Ovary (tissue), 9 donors: Measurements from ENCODE around the gene OPALIN. TPM values are rescaled to one million over a fixed set of nuclear protein-coding genes. Genes with fewer than 3 reads are reported as not detected.

ENCODE experiments used
- DNase-seq, 5 donors: peaks; one replicate each; pipeline ENCODE4 v3.0.0-alpha.2; 2019 to 2020
- H3K27ac ChIP-seq, 2 donors: fragments of 200-600 bp; one replicate each; pipeline versions ENCODE4 v1.5.1 to v1.8.0; 2019 to 2022
- H3K27me3 ChIP-seq: fragments of 200-600 bp; one replicate; pipeline ENCODE4 v1.8.0; 2022
- H3K36me3 ChIP-seq: fragments of 200-600 bp; sonication (generic); one replicate; pipeline ENCODE4 v1.5.1; 2019
- H3K4me1 ChIP-seq: one replicate; pipeline ENCODE4 v1.8.1; 2013; ENCODE audit warnings: mild to moderate bottlenecking, moderate library complexity; ENCODE audit not compliant: insufficient read depth
- H3K4me3 ChIP-seq: fragments of 200-600 bp; sonication (generic); one replicate; pipeline ENCODE4 v1.5.1; 2017
- H3K9me3 ChIP-seq, 2 donors: fragments of 200-600 bp in 1 of 2; sonication (generic) in 1 of 2; one replicate each; pipeline versions ENCODE4 v1.5.1 to v1.8.1; 2013 to 2019; ENCODE audit warnings: mild to moderate bottlenecking in 1 of 2, moderate library complexity in 1 of 2
- EP300 ChIP-seq: sonication (generic); formaldehyde crosslinking; IDR thresholded peaks from one replicate; pipeline ENCODE4 v1.6.1; 2017; ENCODE audit warnings: antibody characterized with exemption
- POLR2A ChIP-seq: fragments of 450-650 bp; IDR thresholded peaks from one replicate; pipeline ENCODE4 v1.6.1; 2017; ENCODE audit warnings: antibody characterized with exemption, mild to moderate bottlenecking, moderate library complexity
- WGBS, 3 donors: extraction: QIAGEN DNeasy Blood & Tissue Kit in 1 of 3; methylation state at CpG; one replicate each; pipeline versions ENCODE4 v1.1.5 to v1.1.7; 2013 to 2017; 5-methylcytosine and 5-hydroxymethylcytosine counted together
- intact Hi-C, 4 donors: fragments of 100-400 bp; cut with DNase I; formaldehyde crosslinking; loops; one replicate each; pipeline versions ENCODE4 v1.11.0 to v1.15.1; 2022 to 2023
- polyA plus RNA-seq, 2 donors: library from polyadenylated mRNA; stranded (reverse); fragments of 200-250 nt in 1 of 2; fragments of 350-450 nt in 1 of 2; fragmentation: Illumina TruSeq in 1 of 2; extraction: RNeasy Lipid Tissue Mini Kit (QIAGEN cat#74804) in 1 of 2; gene quantifications; one replicate each; pipeline ENCODE4 v1.2.3, GENCODE V29; 2013 to 2014
- total RNA-seq, 7 donors: library from RNA; depleted of rRNA in 2 of 7; stranded (reverse); fragments of >200 nt in 2 of 7; fragmentation: NEBNext Ultra II Directional in 3 of 7; extraction: Animal tissue kit (Norgen Biotek cat#: 25700) in 3 of 7; gene quantifications; one replicate each; pipeline versions ENCODE4 v1.1.0 to v1.2.4, GENCODE V29; 2016 to 2023
- TF ChIP-seq, protein P1 (sequence below), 3 donors: fragments of 450-650 bp in 2 of 3; fragments of 200-600 bp in 1 of 3; IDR thresholded peaks; one replicate each; pipeline versions ENCODE4 v1.5.1 to v1.8.0; 2016 to 2022; ENCODE audit warnings: antibody characterized with exemption in 3 of 3, mild to moderate bottlenecking in 1 of 3
- donor health status: DM: no; HTN: no; CAD: no; lungs with moderate emphysema.
- donor health status: DM: no; HTN: no; CAD: no.
- donor health status: Bipolar disorder and iron deficiency.
- donor health status: DM: yes; HTN: yes; CAD: no.
- donor health status: DM: no; HTN: no; CAD: no.
- donor health status: DM: yes; HTN: yes; CAD: no.

The OPALIN gene
- total and polyA plus RNA-seq, 9 donors: 0.02 TPM; not detected in 8

DNA sequence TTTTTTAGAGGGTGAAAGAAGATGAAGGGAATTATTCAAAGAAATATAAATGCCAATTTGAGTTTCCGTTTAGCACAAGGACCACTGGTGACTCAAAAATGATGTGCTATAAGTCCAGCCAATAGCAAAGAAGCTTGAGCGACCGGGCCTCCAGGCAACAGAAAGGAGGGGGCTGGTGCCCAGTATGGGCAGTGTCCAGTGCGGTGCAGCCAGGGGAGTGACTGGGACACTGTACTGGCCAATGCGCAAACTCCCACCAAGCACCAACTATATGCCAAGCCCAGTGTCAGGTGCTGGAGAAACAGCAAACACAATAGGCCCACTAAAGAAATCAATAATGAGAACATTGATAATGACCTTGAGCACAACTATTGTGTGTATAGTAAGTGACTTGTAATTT is 10.2 kb upstream of the OPALIN start:
- Histone ChIP-seq H3K4me3 (no peak overlapping the region), H3K9me3 (no peaks in the 10 kb centered on the region), H3K36me3 (no peaks in the 10 kb centered on the region), H3K4me1 (no peaks in the 10 kb centered on the region), H3K27ac (no peak overlapping the region), H3K27me3 (no peaks in the 10 kb centered on the region)
- intact Hi-C loops: no loop called here
- 83 to 86% (median 85%) methylated on average over 5 of the region's 5 CpGs for whole genome bisulfite sequencing, 3 donors
- DNase-seq: no peak
- TF ChIP-seq, protein P1, sequence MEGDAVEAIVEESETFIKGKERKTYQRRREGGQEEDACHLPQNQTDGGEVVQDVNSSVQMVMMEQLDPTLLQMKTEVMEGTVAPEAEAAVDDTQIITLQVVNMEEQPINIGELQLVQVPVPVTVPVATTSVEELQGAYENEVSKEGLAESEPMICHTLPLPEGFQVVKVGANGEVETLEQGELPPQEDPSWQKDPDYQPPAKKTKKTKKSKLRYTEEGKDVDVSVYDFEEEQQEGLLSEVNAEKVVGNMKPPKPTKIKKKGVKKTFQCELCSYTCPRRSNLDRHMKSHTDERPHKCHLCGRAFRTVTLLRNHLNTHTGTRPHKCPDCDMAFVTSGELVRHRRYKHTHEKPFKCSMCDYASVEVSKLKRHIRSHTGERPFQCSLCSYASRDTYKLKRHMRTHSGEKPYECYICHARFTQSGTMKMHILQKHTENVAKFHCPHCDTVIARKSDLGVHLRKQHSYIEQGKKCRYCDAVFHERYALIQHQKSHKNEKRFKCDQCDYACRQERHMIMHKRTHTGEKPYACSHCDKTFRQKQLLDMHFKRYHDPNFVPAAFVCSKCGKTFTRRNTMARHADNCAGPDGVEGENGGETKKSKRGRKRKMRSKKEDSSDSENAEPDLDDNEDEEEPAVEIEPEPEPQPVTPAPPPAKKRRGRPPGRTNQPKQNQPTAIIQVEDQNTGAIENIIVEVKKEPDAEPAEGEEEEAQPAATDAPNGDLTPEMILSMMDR (IDR thresholded peaks at IDR 0.05): no peak
- TF ChIP-seq POLR2A (no peak), EP300 (no peak)

DNA sequence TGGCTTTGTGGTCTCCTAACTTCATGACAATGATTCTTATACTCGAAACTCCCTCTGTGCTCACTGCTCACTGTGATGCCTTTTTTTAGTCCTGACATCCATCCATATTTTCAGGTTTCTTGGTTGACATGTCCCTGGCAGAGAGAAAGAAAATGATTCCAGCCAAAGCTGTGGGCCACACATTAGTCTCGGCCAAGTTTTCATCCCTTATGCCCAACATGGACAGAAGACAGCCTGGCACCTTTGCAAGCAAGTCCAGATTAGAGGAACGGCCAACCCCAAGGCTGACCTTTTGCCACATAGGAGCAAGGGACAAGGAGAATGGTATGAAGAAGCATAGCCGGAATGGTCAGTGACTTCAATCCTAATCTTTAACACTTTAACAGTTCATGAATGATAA is 8.7 kb upstream of the OPALIN start:
- intact Hi-C loops: no loop called here
- no peak overlapping the region for H3K4me3 ChIP-seq
- no peaks in the 10 kb centered on the region for H3K4me1 ChIP-seq
- H3K27me3 ChIP-seq: no peaks in the 10 kb centered on the region
- no peak overlapping the region for H3K27ac ChIP-seq
- no peaks in the 10 kb centered on the region for H3K9me3 ChIP-seq
- WGBS, 3 donors: 77 to 85% (median 85%) methylated on average over 4 of the region's 4 CpGs
- no peak for DNase-seq
- TF ChIP-seq EP300: no peak
- no peaks in the 10 kb centered on the region for H3K36me3 ChIP-seq

DNA sequence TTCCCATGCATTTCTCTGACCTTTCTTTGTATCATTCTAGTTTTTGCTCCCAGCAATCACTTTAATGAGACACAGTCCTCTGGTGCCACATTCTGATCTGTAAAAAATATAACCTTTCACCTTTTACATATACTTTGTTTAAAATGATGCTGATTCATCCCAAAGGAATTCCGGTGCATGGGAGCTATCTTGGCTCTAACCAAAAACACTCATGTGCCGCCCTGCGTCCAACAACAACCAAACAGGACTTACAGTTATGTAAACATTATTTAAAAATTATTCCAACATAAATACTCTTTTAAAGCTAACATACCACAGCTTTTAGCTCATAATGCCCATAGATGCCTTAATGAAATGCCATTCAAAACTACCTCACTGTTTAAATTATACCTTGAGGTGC is 7.7 kb upstream of the OPALIN start:
- no peak for TF ChIP-seq POLR2A
- no peak for TF ChIP-seq EP300
- TF ChIP-seq, protein P1 (IDR thresholded peaks at IDR 0.05): no peak
- no peaks in the 10 kb centered on the region for H3K9me3 ChIP-seq
- no peaks in the 10 kb centered on the region for H3K4me1 ChIP-seq
- H3K27ac ChIP-seq: no peak overlapping the region
- intact Hi-C loops: no loop called here
- H3K4me3 ChIP-seq: no peak overlapping the region
- no peaks in the 10 kb centered on the region for H3K27me3 ChIP-seq
- DNase-seq: no peak
- no peaks in the 10 kb centered on the region for H3K36me3 ChIP-seq
- WGBS, 3 donors: 30 to 52% (median 44%) methylated on average over 3 of the region's 3 CpGs

DNA sequence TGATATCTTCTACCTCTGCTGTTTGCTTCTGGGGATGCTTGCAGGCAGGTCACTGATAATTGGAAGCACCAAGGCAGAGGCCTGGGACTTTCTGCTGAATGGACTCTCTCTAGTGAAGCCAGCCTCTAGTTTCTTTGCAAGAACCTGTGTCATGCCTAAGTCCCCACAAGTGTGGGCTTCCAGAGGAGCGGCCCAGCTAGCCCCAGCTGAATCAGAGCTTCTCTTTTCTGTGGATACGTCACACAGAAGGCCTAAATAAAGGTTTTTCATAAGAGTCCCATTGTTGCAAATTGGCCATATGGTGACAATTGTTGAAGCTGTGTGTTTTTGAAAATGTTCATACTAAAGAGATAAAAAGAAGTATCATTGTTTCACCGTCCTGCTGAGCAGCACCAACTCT is 6.8 kb upstream of the OPALIN start:
- 85 to 91% (median 89%) methylated on average over 3 of the region's 3 CpGs for WGBS, 3 donors
- Histone ChIP-seq H3K36me3 (no peaks in the 10 kb centered on the region), H3K27ac (no peak overlapping the region), H3K4me3 (no peak overlapping the region), H3K4me1 (no peaks in the 10 kb centered on the region), H3K27me3 (no peaks in the 10 kb centered on the region), H3K9me3 (no peaks in the 10 kb centered on the region)
- intact Hi-C loops: no loop called here
- TF ChIP-seq, protein P1 (IDR thresholded peaks at IDR 0.05): no peak
- TF ChIP-seq POLR2A (no peak), EP300 (no peak)
- DNase-seq: no peak

DNA sequence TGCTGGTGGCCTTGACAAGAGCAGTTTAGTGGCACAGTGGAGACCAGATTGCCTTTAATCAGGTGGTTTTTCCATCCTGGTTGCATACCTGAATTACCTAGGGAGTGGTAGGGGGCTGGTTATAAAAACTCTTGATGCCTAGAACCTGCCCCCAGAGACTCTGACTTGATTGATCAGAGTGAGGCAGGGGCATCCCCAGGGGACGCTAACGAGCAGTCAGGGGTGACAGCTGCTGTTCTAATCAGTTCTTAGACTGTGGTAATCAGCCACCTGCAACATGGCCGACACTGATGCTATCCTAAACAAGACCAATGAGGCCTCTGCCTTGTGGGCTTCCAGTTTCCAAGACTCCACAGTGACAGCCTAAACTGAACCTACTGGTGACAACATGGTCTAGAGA is 2.0 kb upstream of the OPALIN start:
- no peak for DNase-seq
- no peak for TF ChIP-seq EP300
- TF ChIP-seq, protein P1 (IDR thresholded peaks at IDR 0.05): no peak
- no peak for TF ChIP-seq POLR2A
- H3K27ac ChIP-seq: no peak overlapping the region
- no peaks in the 10 kb centered on the region for H3K4me1 ChIP-seq
- H3K36me3 ChIP-seq: no peaks in the 10 kb centered on the region
- WGBS, 3 donors: 53 to 76% (median 68%) methylated on average over 3 of the region's 3 CpGs
- intact Hi-C loops: no loop called here
- no peaks in the 10 kb centered on the region for H3K9me3 ChIP-seq
- no peak overlapping the region for H3K4me3 ChIP-seq
- H3K27me3 ChIP-seq: no peaks in the 10 kb centered on the region
